NOMO-1 treated with dmso at 0.1 percent for 144 hours (cell line): ENCODE data around the gene ZNF99.
"Not testable (repeated sequence)": the region's sequence is repeated elsewhere in the genome, so short reads cannot be mapped to it uniquely, and the experiment has no call there.

Experiments
- DNase-seq: peaks from one replicate; lab custom pipeline; 2025; ENCODE audit not compliant: unreplicated experiment; lab: John Stamatoyannopoulos, UW

Gene ZNF99

DNA sequence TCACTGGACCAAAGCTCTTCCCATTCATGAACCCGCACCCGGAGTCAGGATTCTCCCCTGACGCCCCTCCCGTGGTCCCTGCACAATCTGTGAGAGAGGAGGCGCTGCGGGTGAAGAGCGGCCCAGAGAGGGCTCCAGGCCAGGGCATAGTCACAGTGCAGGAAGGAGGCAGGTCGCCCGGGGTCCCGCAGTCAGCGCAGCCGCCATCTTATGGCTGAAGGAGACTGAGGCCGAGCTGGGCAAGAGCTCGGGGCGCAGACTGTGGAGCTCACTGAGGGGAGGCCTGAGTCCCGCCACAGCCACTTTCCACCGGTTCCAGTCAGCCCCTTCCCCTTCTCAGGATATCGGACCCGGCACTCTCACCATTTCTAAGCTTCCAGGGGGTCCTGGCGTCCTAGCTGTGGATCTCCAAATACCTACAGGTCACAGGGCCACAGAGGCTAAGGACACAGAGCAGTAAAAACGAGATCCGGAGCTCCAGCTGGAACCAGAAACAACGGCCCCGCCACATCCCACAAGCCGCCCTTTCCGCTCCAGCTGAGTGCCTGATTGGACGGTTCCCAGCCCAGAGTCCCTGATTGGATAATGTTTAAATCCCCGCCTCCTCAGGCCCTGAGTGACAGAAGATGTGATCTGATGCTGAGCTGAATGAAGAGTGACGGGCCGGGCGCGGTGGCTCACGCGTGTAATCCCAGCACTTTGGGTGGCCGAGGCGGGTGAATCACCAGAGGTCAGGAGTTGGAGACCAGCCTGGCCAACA, at the start of gene ZNF99:
TSS of gene ZNF99 (minus strand) at position 501 of the 760 bp plus-strand sequence. CDS start at position 366, 135 bp downstream.
- DNase-seq: no peak

DNA sequence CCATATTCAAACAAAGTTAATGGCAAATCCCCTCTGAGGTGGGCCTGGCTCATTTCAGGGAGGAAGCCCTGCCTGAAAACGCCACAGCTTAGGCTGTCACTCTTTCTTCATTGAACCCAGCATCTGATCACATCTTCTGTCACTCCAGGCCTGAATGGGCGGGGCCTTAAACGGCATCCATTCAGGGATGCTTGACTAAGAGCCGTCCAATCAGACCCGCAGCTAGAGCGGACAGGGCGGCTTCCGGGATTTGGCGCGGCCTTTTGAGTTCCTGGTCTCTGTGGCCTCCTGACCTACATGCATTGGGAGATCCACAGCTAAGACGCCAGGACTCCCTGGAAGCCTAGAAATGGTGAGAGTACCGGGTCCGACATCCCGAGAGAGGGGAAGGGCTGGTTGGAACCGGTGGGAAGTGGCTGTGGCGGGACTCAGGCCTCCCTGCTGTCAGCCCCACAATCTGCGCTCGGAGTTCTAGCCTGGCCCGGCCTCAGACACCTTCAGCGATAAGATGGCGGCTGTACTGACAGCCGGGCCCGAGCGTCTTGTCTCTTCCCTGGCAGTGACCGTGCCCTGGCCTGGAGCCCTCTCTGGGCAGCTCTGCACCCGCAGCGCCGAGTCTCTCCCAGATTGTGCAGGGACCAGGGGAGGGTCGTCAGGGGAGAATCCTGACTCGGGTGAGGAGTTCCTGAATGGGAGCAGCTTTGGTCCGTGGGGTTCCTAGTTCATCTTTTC, 48.2 kb upstream of the ZNF99 start, which contains the start of gene ZNF723:
TSS of gene ZNF723 (plus strand) at position 261 of the 732 bp plus-strand sequence. CDS start at position 350, 89 bp downstream.
- DNase-seq: no peak

DNA sequence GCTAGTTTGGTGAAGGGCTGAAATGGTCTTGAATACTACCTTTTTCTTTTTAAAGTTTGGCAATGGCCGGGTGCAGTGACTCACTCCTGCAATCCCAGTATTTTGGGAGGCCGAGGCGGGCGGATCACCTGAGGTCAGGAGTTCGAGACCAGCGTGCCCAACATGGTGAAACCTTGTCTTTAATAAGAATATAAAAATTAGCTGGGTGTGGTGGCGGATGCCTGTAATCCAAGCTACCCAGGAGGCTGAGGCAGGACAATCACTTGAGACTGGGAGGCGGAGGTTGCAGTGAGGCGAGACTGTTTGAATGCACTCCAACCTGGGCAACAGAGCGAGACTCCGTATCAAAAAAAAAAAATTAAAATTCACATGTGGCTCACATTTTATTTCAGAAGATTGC, 47.3 kb upstream of the ZNF99 start:
- DNase-seq: no peak

DNA sequence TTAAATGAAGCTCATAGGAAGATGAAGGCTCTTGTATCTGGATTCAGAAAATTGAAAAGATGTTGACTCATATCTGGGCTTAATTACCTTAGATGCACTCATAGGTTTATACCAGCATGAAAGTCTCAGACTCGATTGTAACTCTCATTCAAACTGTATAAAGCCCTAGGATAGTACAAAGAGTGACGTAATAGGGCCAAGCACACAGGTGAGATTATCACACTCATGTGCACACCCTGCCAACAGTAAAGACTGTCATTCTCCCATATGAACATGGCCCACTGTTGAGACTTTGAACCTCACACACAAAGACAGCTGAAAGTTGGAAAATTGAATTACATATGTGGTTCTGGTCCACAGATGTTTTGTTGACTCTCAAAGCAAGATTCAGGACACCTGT, 30.2 kb upstream of the ZNF99 start:
- DNase-seq: no peak

DNA sequence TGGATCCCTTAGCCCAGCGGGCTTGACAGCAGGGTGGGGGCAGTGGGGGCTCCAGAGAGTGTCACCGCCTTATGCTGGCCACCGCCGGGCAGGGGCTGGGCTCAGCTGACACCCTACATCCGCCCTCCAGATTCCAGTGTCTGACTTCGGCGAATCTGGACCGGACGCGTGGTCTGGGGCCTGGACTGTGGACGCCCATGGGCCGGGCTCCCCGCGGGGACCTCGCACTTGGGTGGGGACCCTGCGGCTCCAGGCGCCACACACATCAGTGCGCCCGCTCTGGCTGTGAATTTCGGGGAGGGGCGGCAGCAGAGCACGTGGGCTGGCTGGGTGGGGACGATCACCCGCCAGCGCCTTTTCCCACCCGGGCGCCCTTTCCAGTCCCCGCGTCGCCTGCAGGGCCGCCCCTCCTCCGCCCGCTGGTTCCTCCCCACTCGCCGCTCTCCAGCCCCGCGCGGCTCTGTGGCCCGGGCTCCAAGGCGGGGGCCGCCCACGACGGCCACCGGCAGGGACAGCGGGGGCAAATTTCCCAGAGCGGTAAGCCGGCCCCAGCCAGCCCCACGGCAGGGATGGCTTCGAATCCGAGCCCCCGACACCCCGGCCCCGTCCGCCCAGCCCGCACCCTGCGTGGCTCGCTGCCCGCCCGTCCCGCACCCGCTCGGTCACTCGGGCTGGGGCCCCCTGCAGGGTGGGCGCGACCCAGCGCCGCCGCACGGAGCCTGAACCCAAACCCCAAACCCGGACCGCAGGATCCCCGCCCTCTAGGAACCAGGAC, 23.3 kb upstream of the ZNF99 start:
- no peak for DNase-seq

DNA sequence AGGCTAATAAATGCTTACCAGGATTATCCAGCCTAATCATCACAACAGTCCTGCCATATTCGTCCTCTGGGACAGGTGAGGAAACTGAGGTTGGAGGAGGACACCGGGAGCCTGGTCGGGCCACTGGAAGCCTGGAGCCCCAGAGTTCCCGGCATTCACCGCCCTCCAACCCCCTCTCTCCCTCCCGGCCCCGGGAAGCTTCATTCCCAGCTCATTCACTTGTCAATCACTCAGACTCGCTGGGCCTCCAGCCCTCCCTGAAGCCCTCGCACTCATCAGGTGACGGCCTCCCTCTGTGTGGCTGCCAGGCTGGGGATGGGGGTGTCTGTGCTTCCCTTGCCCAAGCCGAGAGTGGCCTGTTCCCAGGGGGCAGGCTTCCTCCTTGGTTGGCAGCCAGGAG, 22.5 kb upstream of the ZNF99 start:
- DNase-seq: no peak

DNA sequence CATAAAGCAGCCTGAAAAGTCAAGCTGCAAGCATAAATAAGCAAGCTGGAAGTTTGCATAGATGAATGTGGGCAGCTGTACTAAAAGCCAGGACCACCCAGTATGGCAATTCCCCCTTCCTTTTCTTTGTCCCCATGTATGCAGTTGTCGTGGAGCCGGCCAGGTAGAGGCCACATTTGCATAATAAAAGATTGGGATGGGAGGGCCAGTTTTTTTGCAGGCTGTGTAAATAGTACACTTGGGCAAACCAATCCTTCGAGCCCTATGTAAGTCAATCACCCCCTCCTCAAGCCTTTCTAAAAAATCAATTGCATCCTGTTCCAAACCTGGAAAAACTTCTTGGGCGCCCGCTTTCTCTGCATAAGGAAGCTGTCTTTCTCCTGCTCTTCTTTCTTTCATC, 13.1 kb upstream of the ZNF99 start:
- DNase-seq: no peak

DNA sequence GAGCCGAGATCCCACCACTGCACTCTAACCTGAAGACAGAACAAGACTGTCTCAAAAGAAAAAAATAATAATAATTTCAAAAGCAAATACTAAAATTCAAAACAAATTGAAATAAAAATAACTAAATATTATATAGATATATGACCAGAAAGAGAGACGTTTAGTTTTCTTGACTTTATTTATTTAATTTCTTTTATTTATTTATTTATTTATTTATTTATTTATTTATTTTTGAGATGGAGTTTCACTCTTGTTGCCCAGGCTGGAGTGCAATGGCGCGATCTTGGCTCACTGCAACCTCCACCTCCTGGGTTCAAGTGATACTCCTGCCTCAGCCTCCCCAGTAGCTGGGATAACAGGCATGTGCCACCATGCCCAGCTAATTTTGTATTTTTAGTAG, 8.9 kb upstream of the ZNF99 start:
- not testable (repeated sequence) for DNase-seq

DNA sequence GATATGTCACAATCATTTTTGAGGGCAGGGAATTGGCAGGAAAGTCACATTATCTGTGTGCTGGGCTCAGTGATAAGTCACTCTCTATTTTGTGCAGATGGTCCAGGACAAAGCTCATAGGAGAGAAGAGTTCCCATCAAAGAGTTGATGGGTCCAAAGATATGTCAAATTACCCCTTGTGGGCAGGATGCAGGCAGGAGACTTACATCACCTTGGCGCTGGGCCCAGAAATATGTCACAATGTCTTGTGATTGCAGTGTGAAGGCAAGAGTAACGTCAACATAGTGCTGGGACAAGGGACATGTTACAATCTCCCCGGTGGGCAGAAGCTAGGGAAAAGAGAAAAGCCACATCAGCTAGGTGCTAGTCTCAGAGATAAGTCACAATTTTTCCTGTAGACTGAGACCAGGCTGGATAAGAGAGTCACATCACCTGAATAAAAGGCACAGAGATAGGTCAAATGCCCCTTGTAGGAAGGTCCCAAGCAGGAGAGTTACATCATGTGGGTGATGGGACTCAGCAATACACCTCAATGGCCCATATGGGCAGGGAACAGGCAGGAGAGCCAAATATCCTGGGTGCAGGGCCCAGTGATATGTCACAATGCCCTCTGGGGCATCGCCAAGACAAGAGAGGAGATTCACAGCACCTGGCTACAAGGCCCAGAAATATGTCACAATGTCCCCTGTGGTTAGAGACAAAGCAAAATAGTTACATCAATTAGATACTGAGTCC, 47.9 kb downstream of the ZNF99 start:
- DNase-seq: no peak

DNA sequence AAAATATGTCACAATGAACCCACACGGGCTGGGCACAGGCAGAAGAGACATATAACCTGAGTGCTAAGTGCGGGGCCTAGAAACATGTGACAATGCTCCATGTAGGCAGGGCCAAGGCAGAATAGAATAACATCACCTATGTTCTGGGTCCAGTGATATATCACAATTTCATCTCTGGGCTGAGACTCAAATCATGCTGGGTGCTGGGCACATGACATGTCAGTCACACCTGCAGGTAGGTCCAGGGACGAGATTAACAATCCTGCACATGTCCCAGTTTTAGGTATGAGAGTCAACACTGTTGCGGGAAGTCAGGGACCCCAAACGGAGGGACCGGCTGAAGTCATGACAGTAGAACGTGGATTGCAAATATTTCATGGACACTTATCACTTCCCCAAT, 50.3 kb downstream of the ZNF99 start:
- DNase-seq: no peak

DNA sequence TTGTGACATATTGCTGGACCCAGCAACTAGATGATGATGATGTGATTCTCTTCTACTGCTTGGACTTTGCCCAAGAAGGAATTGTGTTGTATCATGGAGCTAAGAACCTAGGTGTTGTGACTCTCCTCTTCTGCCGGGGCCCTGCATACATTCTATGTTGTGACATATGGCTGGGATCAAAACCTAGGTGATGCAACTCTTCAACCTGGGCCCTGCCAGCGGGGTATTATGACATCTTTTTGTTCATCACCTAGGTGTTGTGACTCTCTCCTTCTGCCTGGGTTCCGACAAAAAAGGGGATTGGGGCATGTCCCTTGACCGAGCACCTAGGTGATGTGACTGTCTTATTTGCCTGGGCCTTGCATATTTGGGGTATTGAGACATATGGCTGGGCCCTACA, 55.7 kb downstream of the ZNF99 start:
- not testable (repeated sequence) for DNase-seq

DNA sequence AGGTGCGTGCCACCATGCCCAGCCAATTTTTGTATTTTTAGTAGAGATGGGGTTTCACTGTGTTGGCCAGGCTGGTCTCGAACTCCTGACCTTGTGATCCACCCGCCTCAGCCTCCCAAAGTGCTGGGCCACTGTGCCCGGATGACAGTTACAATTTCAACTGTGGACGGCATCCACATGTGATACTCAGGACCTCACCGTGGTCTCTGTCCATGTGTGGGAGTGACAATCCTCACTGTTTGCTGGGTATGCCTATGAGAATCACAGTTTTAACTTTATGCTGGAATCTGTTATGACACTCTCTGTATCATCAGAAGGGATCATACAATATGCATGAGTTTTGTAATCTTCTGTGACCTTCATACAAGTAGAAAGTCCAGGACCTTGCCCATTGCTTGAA, 62.4 kb downstream of the ZNF99 start:
- not testable (repeated sequence) for DNase-seq

DNA sequence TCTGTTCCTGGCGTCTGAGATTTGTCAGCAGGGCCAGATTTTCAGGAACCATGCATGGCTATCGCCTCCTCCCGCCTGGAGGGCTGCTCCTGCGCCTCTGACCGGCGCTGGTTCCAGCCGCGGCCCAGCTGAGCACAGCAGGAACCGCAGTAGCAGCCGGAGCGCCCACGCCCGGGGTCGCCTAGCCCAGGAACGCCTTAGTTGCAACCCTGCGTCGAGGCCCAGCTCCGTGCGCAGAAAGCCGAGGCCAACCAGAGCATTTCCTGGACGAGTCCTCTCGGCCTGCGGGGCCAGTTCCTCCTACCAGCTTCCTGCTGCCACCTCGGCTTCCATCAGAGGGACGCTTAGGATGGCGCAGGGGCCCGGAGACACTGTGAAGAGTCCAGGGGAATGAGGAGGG, 75.0 kb downstream of the ZNF99 start:
- DNase-seq: no peak

DNA sequence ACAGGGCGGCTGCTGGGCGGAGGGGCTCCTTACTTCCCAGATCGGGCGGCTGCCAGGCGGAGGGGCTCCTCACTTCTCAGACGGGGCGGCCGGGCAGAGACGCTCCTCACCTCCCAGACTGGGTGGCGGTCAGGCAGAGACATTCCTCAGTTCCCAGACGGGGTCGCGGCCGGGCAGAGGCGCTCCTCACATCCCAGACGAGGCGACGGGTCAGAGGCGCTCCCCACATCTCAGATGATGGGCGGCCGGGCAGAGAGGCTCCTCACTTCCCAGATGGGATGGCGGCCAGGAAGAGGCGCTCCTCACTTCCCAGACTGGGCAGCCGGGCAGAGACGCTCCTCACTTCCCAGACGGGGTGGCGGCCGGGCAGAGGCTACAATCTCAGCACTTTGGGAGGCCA, 80.9 kb downstream of the ZNF99 start:
- not testable (repeated sequence) for DNase-seq

DNA sequence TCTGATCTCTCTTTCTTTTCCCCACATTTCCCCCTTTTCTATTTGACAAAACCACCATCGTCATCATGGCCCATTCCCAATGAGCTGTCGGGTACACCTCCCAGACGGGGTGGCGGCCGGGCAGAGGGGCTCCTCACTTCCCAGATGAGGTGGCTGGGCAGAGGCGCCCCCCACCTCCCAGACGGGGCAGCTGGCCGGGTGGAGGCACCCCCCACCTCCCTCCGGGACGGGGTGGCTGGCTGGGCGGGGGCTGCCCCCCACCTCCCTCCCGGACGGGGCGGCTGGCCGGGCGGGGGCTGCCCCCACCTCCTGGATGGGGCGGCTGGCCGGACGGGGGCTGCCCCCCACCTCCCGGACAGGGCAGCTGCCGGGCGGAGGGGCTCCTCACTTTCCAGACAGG, 81.3 kb downstream of the ZNF99 start:
- not testable (repeated sequence) for DNase-seq
